GM12878 (cell line): Measurements from ENCODE around the gene HEXIM1. TPM values are rescaled to one million over a fixed set of nuclear protein-coding genes. Genes with fewer than 3 reads are reported as not detected.

Experiments
- BHLHE40 ChIP-seq, 2 experiments: fragments of 450-650 bp in 1 of 2; IDR thresholded peaks; 2 replicates each; pipeline ENCODE4 v1.6.1; 2011 to 2017; ENCODE audit warnings: low read depth in 2 of 2, borderline replicate concordance in 1 of 2, improper control_type of control experiment in 1 of 2, low read length in 1 of 2, mild to moderate bottlenecking in 1 of 2
- CHD2 ChIP-seq: IDR thresholded peaks from 2 replicates; pipeline ENCODE4 v1.6.1; 2011; ENCODE audit warnings: low read depth, low read length, improper control_type of control experiment, borderline replicate concordance
- MEF2A ChIP-seq: IDR thresholded peaks from 2 replicates; pipeline ENCODE4 v1.6.1; 2011; ENCODE audit warnings: low read depth, mild to moderate bottlenecking, low read length, moderate library complexity; ENCODE audit not compliant: insufficient read depth
- NFXL1 ChIP-seq: fragments of 450-650 bp; IDR thresholded peaks from 2 replicates; pipeline ENCODE4 v1.6.1; 2017; ENCODE audit warnings: antibody characterized with exemption, mild to moderate bottlenecking, borderline replicate concordance
- PKNOX1 ChIP-seq: fragments of 450-650 bp; IDR thresholded peaks from 2 replicates; pipeline ENCODE4 v1.6.1; 2016; ENCODE audit warnings: mild to moderate bottlenecking
- RB1 ChIP-seq: fragments of 450-650 bp; formaldehyde crosslinking; IDR thresholded peaks from 2 replicates; pipeline ENCODE4 v1.6.1; 2017; ENCODE audit warnings: mild to moderate bottlenecking, borderline replicate concordance
- SIX5 ChIP-seq: IDR thresholded peaks from 2 replicates; pipeline ENCODE4 v1.6.1; 2011; ENCODE audit warnings: mild to moderate bottlenecking, low read depth, low read length, moderate library complexity; ENCODE audit not compliant: severe bottlenecking
- ZBTB4 ChIP-seq: fragments of 450-650 bp; formaldehyde crosslinking; IDR thresholded peaks from 2 replicates; pipeline ENCODE4 v1.4.0; 2022; ENCODE audit warnings: mild to moderate bottlenecking, moderate library complexity
- polyA plus RNA-seq, 11 experiments: library from polyadenylated mRNA; depleted of rRNA in 4 of 11; unstranded in 6 of 11; stranded (reverse) in 5 of 11; fragments of >200 nt; fragmentation: Nextera tagmentation in 4 of 11; fragmentation: Illumina TruSeq in 1 of 11; extraction: Ambion mirVana in 4 of 11; extraction: Trizol in 1 of 11; gene quantifications; 1 replicate in 1 of 11; 2 replicates in 10 of 11; pipeline versions ENCODE4 v1.2.1 to v1.2.3, GENCODE V29; 2011 to 2016; ENCODE audit warnings: inconsistent platforms in 2 of 11, missing spikeins in 2 of 11, low read depth in 1 of 11
- total RNA-seq, 4 experiments: library from RNA; depleted of rRNA in 3 of 4; stranded (reverse); fragments of >200 nt in 3 of 4; fragmentation: Illumina TruSeq in 1 of 4; extraction: Trizol in 1 of 4; gene quantifications; 2 replicates each; pipeline versions ENCODE4 v1.2.1 to v1.2.3, GENCODE V29; 2013 to 2021
- TF ChIP-seq, protein P1 (sequence below): fragments of 450-650 bp; formaldehyde crosslinking; IDR thresholded peaks from 2 replicates; pipeline ENCODE4 v1.5.0; 2022; ENCODE audit warnings: mild to moderate bottlenecking, missing genetic modification characterization
- TF ChIP-seq, protein P2 (sequence below): IDR thresholded peaks from 2 replicates; pipeline ENCODE4 v1.6.1; 2012; ENCODE audit warnings: mild to moderate bottlenecking, low read depth, low read length
- TF ChIP-seq, protein P3 (sequence below): fragments of 450-650 bp; IDR thresholded peaks from 2 replicates; pipeline ENCODE4 v1.6.1; 2017; ENCODE audit warnings: mild to moderate bottlenecking, moderate library complexity

The HEXIM1 gene
- total and polyA plus RNA-seq, 10 of the 15 experiments (the other 5 are each of a cell fraction or from before 2014, with no cell fraction given) = 1.9 to 24.1 (median 9.0) TPM

GRCh38 chr17:45132572-45133463 is 15.5 kb upstream of the HEXIM1 start (continued):
- TF ChIP-seq, protein P1, sequence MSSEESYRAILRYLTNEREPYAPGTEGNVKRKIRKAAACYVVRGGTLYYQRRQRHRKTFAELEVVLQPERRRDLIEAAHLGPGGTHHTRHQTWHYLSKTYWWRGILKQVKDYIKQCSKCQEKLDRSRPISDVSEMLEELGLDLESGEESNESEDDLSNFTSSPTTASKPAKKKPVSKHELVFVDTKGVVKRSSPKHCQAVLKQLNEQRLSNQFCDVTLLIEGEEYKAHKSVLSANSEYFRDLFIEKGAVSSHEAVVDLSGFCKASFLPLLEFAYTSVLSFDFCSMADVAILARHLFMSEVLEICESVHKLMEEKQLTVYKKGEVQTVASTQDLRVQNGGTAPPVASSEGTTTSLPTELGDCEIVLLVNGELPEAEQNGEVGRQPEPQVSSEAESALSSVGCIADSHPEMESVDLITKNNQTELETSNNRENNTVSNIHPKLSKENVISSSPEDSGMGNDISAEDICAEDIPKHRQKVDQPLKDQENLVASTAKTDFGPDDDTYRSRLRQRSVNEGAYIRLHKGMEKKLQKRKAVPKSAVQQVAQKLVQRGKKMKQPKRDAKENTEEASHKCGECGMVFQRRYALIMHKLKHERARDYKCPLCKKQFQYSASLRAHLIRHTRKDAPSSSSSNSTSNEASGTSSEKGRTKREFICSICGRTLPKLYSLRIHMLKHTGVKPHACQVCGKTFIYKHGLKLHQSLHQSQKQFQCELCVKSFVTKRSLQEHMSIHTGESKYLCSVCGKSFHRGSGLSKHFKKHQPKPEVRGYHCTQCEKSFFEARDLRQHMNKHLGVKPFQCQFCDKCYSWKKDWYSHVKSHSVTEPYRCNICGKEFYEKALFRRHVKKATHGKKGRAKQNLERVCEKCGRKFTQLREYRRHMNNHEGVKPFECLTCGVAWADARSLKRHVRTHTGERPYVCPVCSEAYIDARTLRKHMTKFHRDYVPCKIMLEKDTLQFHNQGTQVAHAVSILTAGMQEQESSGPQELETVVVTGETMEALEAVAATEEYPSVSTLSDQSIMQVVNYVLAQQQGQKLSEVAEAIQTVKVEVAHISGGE (CRISPR knock-in tag) = no peak
- TF ChIP-seq ZBTB4 (CRISPR knock-in tag) (no peak), BHLHE40 (IDR thresholded peaks at IDR 0.05; ENCODE audit: borderline replicate concordance in 1 of 2, low read depth in 2 of 2, low read length in 1 of 2) (peak in 1 of 2 experiments; percentile 45; a peak in 2 of 4 replicates), PKNOX1 (peak; percentile 10; the same call in 1 of the 2 replicates), CHD2 (no peak), MEF2A (no peak), NFXL1 (no peak), SIX5 (no peak), RB1 (no peak)
- TF ChIP-seq, protein P2, sequence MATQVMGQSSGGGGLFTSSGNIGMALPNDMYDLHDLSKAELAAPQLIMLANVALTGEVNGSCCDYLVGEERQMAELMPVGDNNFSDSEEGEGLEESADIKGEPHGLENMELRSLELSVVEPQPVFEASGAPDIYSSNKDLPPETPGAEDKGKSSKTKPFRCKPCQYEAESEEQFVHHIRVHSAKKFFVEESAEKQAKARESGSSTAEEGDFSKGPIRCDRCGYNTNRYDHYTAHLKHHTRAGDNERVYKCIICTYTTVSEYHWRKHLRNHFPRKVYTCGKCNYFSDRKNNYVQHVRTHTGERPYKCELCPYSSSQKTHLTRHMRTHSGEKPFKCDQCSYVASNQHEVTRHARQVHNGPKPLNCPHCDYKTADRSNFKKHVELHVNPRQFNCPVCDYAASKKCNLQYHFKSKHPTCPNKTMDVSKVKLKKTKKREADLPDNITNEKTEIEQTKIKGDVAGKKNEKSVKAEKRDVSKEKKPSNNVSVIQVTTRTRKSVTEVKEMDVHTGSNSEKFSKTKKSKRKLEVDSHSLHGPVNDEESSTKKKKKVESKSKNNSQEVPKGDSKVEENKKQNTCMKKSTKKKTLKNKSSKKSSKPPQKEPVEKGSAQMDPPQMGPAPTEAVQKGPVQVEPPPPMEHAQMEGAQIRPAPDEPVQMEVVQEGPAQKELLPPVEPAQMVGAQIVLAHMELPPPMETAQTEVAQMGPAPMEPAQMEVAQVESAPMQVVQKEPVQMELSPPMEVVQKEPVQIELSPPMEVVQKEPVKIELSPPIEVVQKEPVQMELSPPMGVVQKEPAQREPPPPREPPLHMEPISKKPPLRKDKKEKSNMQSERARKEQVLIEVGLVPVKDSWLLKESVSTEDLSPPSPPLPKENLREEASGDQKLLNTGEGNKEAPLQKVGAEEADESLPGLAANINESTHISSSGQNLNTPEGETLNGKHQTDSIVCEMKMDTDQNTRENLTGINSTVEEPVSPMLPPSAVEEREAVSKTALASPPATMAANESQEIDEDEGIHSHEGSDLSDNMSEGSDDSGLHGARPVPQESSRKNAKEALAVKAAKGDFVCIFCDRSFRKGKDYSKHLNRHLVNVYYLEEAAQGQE = no peak
- TF ChIP-seq, protein P3, sequence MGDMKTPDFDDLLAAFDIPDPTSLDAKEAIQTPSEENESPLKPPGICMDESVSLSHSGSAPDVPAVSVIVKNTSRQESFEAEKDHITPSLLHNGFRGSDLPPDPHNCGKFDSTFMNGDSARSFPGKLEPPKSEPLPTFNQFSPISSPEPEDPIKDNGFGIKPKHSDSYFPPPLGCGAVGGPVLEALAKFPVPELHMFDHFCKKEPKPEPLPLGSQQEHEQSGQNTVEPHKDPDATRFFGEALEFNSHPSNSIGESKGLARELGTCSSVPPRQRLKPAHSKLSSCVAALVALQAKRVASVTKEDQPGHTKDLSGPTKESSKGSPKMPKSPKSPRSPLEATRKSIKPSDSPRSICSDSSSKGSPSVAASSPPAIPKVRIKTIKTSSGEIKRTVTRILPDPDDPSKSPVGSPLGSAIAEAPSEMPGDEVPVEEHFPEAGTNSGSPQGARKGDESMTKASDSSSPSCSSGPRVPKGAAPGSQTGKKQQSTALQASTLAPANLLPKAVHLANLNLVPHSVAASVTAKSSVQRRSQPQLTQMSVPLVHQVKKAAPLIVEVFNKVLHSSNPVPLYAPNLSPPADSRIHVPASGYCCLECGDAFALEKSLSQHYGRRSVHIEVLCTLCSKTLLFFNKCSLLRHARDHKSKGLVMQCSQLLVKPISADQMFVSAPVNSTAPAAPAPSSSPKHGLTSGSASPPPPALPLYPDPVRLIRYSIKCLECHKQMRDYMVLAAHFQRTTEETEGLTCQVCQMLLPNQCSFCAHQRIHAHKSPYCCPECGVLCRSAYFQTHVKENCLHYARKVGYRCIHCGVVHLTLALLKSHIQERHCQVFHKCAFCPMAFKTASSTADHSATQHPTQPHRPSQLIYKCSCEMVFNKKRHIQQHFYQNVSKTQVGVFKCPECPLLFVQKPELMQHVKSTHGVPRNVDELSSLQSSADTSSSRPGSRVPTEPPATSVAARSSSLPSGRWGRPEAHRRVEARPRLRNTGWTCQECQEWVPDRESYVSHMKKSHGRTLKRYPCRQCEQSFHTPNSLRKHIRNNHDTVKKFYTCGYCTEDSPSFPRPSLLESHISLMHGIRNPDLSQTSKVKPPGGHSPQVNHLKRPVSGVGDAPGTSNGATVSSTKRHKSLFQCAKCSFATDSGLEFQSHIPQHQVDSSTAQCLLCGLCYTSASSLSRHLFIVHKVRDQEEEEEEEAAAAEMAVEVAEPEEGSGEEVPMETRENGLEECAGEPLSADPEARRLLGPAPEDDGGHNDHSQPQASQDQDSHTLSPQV = no peak
